Panc1 (cell line): ENCODE measurements around the gene NUBP2. TPM values are rescaled to one million over a fixed set of nuclear protein-coding genes. Genes with fewer than 3 reads are reported as not detected.

ENCODE experiments used
- ATAC-seq: fragments of 200-7000 bp; cut with Tn5 transposase; 2 replicates; pipeline ENCODE4 v1.9.1; 2020; ENCODE audit warnings: mild to moderate bottlenecking, moderate library complexity
- BruUV-seq: library from RNA; stranded (reverse); fragments of 400-500 nt; replicated peaks from 2 replicates; lab custom pipeline; 2021; lab: Mats Ljungman, UMichigan
- CTCF ChIA-PET: fragments of 300-600 bp; sonication (Branson Sonifier 250); formaldehyde crosslinking; loops from one replicate; lab custom pipeline; 2022; ENCODE audit warnings: antibody characterized with exemption; lab: Charles Lee
- POLR2A ChIA-PET: fragments of 300-600 bp; sonication (Branson Sonifier 250); formaldehyde crosslinking; loops from one replicate; lab custom pipeline; 2022; ENCODE audit warnings: antibody characterized with exemption; lab: Charles Lee
- DNase-seq: peaks from one replicate; pipeline ENCODE4 v3.0.0-alpha.2; 2010; ENCODE audit warnings: low read depth, low spot score
- H3K27ac ChIP-seq: 2 replicates; pipeline ENCODE4 v1.5.1; 2011; ENCODE audit warnings: mild to moderate bottlenecking, low read length, inconsistent platforms
- H3K27me3 ChIP-seq: fragments of 200-500 bp; sonication (Bioruptor generic); 2 replicates; pipeline ENCODE4 v1.6.0; 2014; ENCODE audit warnings: low read length, inconsistent platforms; ENCODE audit not compliant: control insufficient read depth, insufficient read depth
- H3K36me3 ChIP-seq: fragments of 200-500 bp; sonication (Bioruptor generic); 2 replicates; pipeline ENCODE4 v1.5.1; 2014; ENCODE audit warnings: inconsistent platforms, mild to moderate bottlenecking, low read length, moderate library complexity; ENCODE audit not compliant: control insufficient read depth, insufficient read depth
- H3K4me1 ChIP-seq: 2 replicates; pipeline ENCODE4 v1.5.1; 2011; ENCODE audit warnings: inconsistent platforms, mild to moderate bottlenecking, low read length, moderate library complexity; ENCODE audit not compliant: control insufficient read depth, insufficient read depth
- H3K4me3 ChIP-seq, 2 experiments: 2 replicates each; pipeline ENCODE4 v1.5.1; 2011 to 2012; ENCODE audit warnings: low read depth in 2 of 2, low read length in 2 of 2, mild to moderate bottlenecking in 2 of 2, inconsistent platforms in 1 of 2, moderate library complexity in 1 of 2
- H3K9me3 ChIP-seq: fragments of 200-500 bp; sonication (Bioruptor generic); 2 replicates; pipeline ENCODE4 v1.5.1; 2014; ENCODE audit warnings: low read depth, mild to moderate bottlenecking, inconsistent platforms, low read length, moderate library complexity; ENCODE audit not compliant: control insufficient read depth, insufficient read depth
- POLR2AphosphoS5 ChIP-seq: IDR thresholded peaks from 2 replicates; pipeline ENCODE4 v1.6.1; 2012; ENCODE audit warnings: mild to moderate bottlenecking, low read depth, low read length, moderate library complexity
- SIN3A ChIP-seq: IDR thresholded peaks from 2 replicates; pipeline ENCODE4 v1.6.1; 2012; ENCODE audit warnings: low read depth, mild to moderate bottlenecking, low read length, moderate library complexity, borderline replicate concordance; ENCODE audit not compliant: insufficient read depth
- TCF7L2 ChIP-seq: IDR thresholded peaks from 2 replicates; pipeline ENCODE4 v1.6.1; 2011; ENCODE audit warnings: mild to moderate bottlenecking, low read depth, low read length, inconsistent platforms
- in situ Hi-C: cut with HindIII; loops from 2 replicates; pipeline ENCODE4 v1.10.0; 2016; ENCODE audit warnings: low sequenced_read_pairs, low pct_unique_long_range_greater_than_20kb
- intact Hi-C: fragments of 100-400 bp; cut with micrococcal nuclease; formaldehyde crosslinking; loops from one replicate; pipeline ENCODE4 v1.10.0; 2022; ENCODE audit not compliant: unreplicated experiment
- total RNA-seq: library from RNA; stranded (reverse); gene quantifications from one replicate; pipeline ENCODE4 v1.2.1, GENCODE V29; 2021; ENCODE audit not compliant: unreplicated experiment
- TF ChIP-seq, protein P1 (sequence below), 2 experiments: IDR thresholded peaks; 2 replicates each; pipeline ENCODE4 v1.6.1; 2011 to 2012; ENCODE audit warnings: low read depth in 2 of 2, control low read depth in 1 of 2, low read length in 1 of 2, mild to moderate bottlenecking in 1 of 2, moderate library complexity in 1 of 2; ENCODE audit not compliant: insufficient read depth in 1 of 2
- TF ChIP-seq, protein P2 (sequence below): fragments of 450-650 bp; IDR thresholded peaks from 2 replicates; pipeline ENCODE4 v1.5.1; 2017; ENCODE audit warnings: mild to moderate bottlenecking

Gene NUBP2
- total RNA-seq, 1 experiment from 2014 or later = 85.8 TPM

DNA sequence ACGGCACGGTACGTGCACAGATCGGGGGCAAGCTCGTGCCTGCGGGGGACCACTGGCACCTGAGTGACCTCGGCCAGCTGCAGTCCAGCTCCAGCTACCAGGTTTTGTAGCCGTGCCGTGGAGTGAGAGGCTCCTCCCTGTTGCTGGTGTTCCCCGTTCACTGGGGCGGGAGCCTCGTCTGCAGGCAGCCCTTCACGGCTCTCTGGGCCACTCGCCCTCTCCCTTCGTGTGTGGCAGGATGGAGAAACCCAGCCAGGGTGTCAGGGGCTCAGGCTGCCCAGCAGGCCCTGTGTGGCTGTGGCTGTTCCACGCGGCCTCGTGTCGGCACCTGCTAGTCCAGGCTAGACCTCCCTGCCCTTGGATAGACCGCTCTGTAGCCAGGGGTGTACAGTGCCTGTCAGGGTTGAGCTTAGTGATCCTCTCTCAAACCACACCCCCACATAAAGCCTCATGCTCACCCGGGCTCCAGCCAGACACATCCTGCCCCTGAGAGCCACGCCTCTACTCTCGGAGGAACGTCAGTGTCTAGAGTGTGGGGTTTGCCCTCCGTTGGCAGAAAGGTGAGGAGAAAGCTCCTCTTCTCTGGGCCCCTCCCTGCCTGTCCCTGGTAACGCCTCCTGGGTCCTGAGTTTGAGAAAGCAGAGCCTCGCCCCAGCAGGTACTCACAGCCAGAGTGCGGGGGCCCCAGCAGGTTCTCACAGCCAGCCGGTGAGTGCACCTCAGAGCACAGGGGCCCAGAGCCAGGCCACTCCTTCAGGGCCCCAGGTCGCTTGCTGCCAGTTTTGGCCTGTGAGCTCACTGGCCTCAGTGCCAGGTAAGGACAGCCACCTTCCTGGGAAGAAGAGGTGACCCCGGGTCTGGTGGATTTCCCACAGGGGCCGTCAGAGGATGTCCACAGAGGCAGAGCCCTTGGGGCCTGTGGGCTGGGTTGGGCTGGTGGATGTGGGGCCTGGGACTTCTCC is 39.1 kb upstream of the NUBP2 start:
- no TSS peak for BruUV-seq
- in situ Hi-C loops = no loop called here

GRCh38 chr16:1744338-1744840 is 38.4 kb upstream of the NUBP2 start:
- ATAC-seq (no peak), DNase-seq (no peak)
- TF ChIP-seq, protein P1, sequence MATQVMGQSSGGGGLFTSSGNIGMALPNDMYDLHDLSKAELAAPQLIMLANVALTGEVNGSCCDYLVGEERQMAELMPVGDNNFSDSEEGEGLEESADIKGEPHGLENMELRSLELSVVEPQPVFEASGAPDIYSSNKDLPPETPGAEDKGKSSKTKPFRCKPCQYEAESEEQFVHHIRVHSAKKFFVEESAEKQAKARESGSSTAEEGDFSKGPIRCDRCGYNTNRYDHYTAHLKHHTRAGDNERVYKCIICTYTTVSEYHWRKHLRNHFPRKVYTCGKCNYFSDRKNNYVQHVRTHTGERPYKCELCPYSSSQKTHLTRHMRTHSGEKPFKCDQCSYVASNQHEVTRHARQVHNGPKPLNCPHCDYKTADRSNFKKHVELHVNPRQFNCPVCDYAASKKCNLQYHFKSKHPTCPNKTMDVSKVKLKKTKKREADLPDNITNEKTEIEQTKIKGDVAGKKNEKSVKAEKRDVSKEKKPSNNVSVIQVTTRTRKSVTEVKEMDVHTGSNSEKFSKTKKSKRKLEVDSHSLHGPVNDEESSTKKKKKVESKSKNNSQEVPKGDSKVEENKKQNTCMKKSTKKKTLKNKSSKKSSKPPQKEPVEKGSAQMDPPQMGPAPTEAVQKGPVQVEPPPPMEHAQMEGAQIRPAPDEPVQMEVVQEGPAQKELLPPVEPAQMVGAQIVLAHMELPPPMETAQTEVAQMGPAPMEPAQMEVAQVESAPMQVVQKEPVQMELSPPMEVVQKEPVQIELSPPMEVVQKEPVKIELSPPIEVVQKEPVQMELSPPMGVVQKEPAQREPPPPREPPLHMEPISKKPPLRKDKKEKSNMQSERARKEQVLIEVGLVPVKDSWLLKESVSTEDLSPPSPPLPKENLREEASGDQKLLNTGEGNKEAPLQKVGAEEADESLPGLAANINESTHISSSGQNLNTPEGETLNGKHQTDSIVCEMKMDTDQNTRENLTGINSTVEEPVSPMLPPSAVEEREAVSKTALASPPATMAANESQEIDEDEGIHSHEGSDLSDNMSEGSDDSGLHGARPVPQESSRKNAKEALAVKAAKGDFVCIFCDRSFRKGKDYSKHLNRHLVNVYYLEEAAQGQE (IDR thresholded peaks at IDR 0.05; ENCODE audit: insufficient read depth in 1 of 2, low read depth in 2 of 2, low read length in 1 of 2) = no peak
- TF ChIP-seq, protein P2, sequence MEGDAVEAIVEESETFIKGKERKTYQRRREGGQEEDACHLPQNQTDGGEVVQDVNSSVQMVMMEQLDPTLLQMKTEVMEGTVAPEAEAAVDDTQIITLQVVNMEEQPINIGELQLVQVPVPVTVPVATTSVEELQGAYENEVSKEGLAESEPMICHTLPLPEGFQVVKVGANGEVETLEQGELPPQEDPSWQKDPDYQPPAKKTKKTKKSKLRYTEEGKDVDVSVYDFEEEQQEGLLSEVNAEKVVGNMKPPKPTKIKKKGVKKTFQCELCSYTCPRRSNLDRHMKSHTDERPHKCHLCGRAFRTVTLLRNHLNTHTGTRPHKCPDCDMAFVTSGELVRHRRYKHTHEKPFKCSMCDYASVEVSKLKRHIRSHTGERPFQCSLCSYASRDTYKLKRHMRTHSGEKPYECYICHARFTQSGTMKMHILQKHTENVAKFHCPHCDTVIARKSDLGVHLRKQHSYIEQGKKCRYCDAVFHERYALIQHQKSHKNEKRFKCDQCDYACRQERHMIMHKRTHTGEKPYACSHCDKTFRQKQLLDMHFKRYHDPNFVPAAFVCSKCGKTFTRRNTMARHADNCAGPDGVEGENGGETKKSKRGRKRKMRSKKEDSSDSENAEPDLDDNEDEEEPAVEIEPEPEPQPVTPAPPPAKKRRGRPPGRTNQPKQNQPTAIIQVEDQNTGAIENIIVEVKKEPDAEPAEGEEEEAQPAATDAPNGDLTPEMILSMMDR = no peak
- TF ChIP-seq SIN3A (no peak), TCF7L2 (no peak), POLR2AphosphoS5 (no peak)
- Histone ChIP-seq H3K4me3 (no peak overlapping the region), H3K36me3 (no peaks in the 10 kb centered on the region; the same call in 1 of the 2 replicates), H3K9me3 (no peaks in the 10 kb centered on the region), H3K27me3 (no peaks in the 10 kb centered on the region), H3K27ac (no peak overlapping the region), H3K4me1 (no peaks in the 10 kb centered on the region)
- BruUV-seq = no TSS peak
- intact Hi-C loops (no loop called here), in situ Hi-C loops (no loop called here)
- POLR2A ChIA-PET = no interaction called here
- CTCF ChIA-PET = no interaction called here

More for the DNA sequence above, 39.1 kb upstream of the NUBP2 start:
- no peaks in the 10 kb centered on the region for H3K4me1 ChIP-seq
- no peak overlapping the region for H3K27ac ChIP-seq
- no peaks in the 10 kb centered on the region for H3K27me3 ChIP-seq
- no peak overlapping the region for H3K4me3 ChIP-seq
- ChIA-PET POLR2A (no interaction called here), CTCF (no interaction called here)
- TF ChIP-seq, protein P1 (IDR thresholded peaks at IDR 0.05; ENCODE audit: insufficient read depth in 1 of 2, low read depth in 2 of 2, low read length in 1 of 2) = no peak
- TF ChIP-seq TCF7L2 = no peak
- no peak for TF ChIP-seq POLR2AphosphoS5
- TF ChIP-seq, protein P2 = no peak
- no peak for TF ChIP-seq SIN3A
- DNase-seq (no peak), ATAC-seq (no peak)
- intact Hi-C loops = no loop called here
- no peaks in the 10 kb centered on the region for H3K9me3 ChIP-seq
- H3K36me3 ChIP-seq = no peaks in the 10 kb centered on the region; the same call in 1 of the 2 replicates
